ENCODE results near the gene PRCD.
A peak's percentile ranks its signal among the peaks of the same experiment; 100 is the strongest.
"Not testable (repeated sequence)": the region's sequence is repeated elsewhere in the genome, so short reads cannot be mapped to it uniquely, and the experiment has no call there.

PRCD gene

GRCh38 chr17:76560877-76561221, 21.0 kb downstream of the PRCD start:
- no peak for DNase-seq (ENCODE audit: extremely low read depth, insufficient read length)
- H3K4me3 ChIP-seq (replicated peaks; ENCODE audit: low read depth, low read length) = peak overlapping the region; percentile 98
- peaks cover 10% of the 10 kb centered on the region for H3K36me3 ChIP-seq (ENCODE audit: control insufficient read depth, insufficient read depth, low read length)

GRCh38 chr17:76561332-76561731, 21.5 kb downstream of the PRCD start:
- DNase-seq (ENCODE audit: extremely low read depth, insufficient read length) = no peak
- H3K36me3 ChIP-seq (ENCODE audit: control insufficient read depth, insufficient read depth, low read length) = peaks cover 10% of the 10 kb centered on the region
- H3K27me3 ChIP-seq (replicated peaks; ENCODE audit: control insufficient read depth, insufficient read depth, low read length) = no peaks in the 10 kb centered on the region
- peak overlapping the region; percentile 98 for H3K4me3 ChIP-seq (replicated peaks; ENCODE audit: low read depth, low read length)
- TF ChIP-seq, protein P1, sequence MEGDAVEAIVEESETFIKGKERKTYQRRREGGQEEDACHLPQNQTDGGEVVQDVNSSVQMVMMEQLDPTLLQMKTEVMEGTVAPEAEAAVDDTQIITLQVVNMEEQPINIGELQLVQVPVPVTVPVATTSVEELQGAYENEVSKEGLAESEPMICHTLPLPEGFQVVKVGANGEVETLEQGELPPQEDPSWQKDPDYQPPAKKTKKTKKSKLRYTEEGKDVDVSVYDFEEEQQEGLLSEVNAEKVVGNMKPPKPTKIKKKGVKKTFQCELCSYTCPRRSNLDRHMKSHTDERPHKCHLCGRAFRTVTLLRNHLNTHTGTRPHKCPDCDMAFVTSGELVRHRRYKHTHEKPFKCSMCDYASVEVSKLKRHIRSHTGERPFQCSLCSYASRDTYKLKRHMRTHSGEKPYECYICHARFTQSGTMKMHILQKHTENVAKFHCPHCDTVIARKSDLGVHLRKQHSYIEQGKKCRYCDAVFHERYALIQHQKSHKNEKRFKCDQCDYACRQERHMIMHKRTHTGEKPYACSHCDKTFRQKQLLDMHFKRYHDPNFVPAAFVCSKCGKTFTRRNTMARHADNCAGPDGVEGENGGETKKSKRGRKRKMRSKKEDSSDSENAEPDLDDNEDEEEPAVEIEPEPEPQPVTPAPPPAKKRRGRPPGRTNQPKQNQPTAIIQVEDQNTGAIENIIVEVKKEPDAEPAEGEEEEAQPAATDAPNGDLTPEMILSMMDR (IDR thresholded peaks at IDR 0.05; ENCODE audit: insufficient read depth, low read length, poor library complexity, severe bottlenecking) = no peak

More at GRCh38 chr17:76560877-76561221, 21.0 kb downstream of the PRCD start:
- TF ChIP-seq, protein P1 (IDR thresholded peaks at IDR 0.05; ENCODE audit: insufficient read depth, low read length, poor library complexity, severe bottlenecking) = no peak
- no peaks in the 10 kb centered on the region for H3K27me3 ChIP-seq (replicated peaks; ENCODE audit: control insufficient read depth, insufficient read depth, low read length)

DNA sequence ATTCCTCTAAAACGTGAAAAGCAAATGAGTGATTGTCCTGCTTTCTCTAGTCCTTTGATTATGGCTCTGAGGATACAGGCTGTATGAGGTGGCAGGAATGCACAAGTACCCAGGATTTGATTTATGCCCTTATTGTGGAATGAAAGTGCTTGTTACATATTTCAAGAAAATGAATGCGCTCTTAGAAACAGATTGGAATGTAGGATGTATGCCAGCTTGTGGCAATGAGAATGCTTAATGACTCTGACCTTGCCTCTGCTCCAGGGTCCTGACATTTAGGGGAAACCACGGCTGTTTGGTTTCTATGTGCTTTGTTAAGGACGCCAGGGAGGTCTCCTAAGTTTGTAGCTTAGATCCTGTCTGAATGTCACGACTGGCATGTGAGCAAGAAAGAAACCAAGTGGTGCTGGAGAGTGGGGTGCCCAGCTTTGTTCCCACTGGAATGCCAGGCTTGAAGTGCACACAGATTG, 22.0 kb downstream of the PRCD start:
- TF ChIP-seq, protein P1 (IDR thresholded peaks at IDR 0.05; ENCODE audit: insufficient read depth, low read length, poor library complexity, severe bottlenecking) = no peak
- peak overlapping the region; percentile 29 for H3K4me3 ChIP-seq (replicated peaks; ENCODE audit: low read depth, low read length)
- no peak for DNase-seq (ENCODE audit: extremely low read depth, insufficient read length)
- H3K27me3 ChIP-seq (replicated peaks; ENCODE audit: control insufficient read depth, insufficient read depth, low read length) = no peaks in the 10 kb centered on the region
- peaks cover 10% of the 10 kb centered on the region for H3K36me3 ChIP-seq (ENCODE audit: control insufficient read depth, insufficient read depth, low read length)

DNA sequence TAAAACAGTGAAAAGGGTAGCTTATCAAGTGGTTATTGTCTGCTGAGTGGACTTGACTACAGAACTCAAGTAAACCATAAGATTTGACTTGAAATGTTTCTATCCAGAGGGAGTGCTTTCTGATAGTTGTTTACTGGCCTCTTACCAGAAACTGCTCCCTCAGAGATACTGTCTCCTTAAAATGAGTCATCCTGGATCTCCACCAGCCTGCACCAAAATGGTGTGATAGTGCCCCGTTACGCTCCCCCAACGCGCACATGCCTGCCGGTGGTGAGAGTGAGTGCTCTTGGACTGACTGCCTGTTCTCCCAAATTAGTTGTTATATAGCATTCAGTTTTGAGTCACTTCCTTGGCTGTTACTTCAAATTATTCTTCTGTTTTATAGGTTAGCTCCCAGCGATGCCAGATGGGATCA, 22.9 kb downstream of the PRCD start:
- Histone ChIP-seq H3K36me3 (ENCODE audit: control insufficient read depth, insufficient read depth, low read length) (peaks cover 11% of the 10 kb centered on the region), H3K27me3 (replicated peaks; ENCODE audit: control insufficient read depth, insufficient read depth, low read length) (no peaks in the 10 kb centered on the region), H3K4me3 (replicated peaks; ENCODE audit: low read depth, low read length) (no peak overlapping the region)
- no peak for DNase-seq (ENCODE audit: extremely low read depth, insufficient read length)
- TF ChIP-seq, protein P1 (IDR thresholded peaks at IDR 0.05; ENCODE audit: insufficient read depth, low read length, poor library complexity, severe bottlenecking) = no peak

- not testable (repeated sequence) for H3K27me3 ChIP-seq (replicated peaks; ENCODE audit: control insufficient read depth, insufficient read depth, low read length); DNase-seq (ENCODE audit: extremely low read depth, insufficient read length); H3K4me3 ChIP-seq (replicated peaks; ENCODE audit: low read depth, low read length)
- peaks cover 11% of the 10 kb centered on the region for H3K36me3 ChIP-seq (ENCODE audit: control insufficient read depth, insufficient read depth, low read length)
Measured at GRCh38 chr17:76563359-76563758, 23.5 kb downstream of the PRCD start.

GRCh38 chr17:76564991-76565727, 25.3 kb downstream of the PRCD start:
- not testable (repeated sequence) for H3K27me3 ChIP-seq (replicated peaks; ENCODE audit: control insufficient read depth, insufficient read depth, low read length); DNase-seq (ENCODE audit: extremely low read depth, insufficient read length); H3K4me3 ChIP-seq (replicated peaks; ENCODE audit: low read depth, low read length)
- peaks cover 11% of the 10 kb centered on the region for H3K36me3 ChIP-seq (ENCODE audit: control insufficient read depth, insufficient read depth, low read length)
